Cardiac fibroblast (primary cell): ENCODE data around the gene CRK.

Experiments used
- DNase-seq, 2 donors: peaks; one replicate each; pipeline versions ENCODE4 v3.0.0 to v3.0.0-alpha.2; 2010; ENCODE audit warnings: low read depth in 2 of 2
- H3K4me3 ChIP-seq, 2 donors: replicated peaks in 1 of 2; 1 replicate in 1 of 2; 2 replicates in 1 of 2; pipeline ENCODE4 v1.5.1; 2011; ENCODE audit warnings: low read depth in 2 of 2, low read length in 2 of 2, mild to moderate bottlenecking in 2 of 2, moderate library complexity in 1 of 2
- CTCF ChIP-seq: IDR thresholded peaks from one replicate; pipeline ENCODE4 v1.5.1; 2011; ENCODE audit warnings: low read depth, mild to moderate bottlenecking, low read length, inconsistent platforms

Gene CRK

GRCh38 chr17:1376061-1376460 lies 80.0 kb downstream of the CRK start:
- DNase-seq: no peak
- H3K4me3 ChIP-seq: no peak overlapping the region
- no peak for TF ChIP-seq CTCF

- no peak overlapping the region for H3K4me3 ChIP-seq
- DNase-seq: no peak
- no peak for TF ChIP-seq CTCF
These were observed 80.4 kb downstream of the CRK start for GRCh38 chr17:1375615-1376014.

- DNase-seq: no peak
- no peak overlapping the region for H3K4me3 ChIP-seq
- no peak for TF ChIP-seq CTCF
These were observed 81.4 kb downstream of the CRK start for GRCh38 chr17:1374431-1375177.

DNA sequence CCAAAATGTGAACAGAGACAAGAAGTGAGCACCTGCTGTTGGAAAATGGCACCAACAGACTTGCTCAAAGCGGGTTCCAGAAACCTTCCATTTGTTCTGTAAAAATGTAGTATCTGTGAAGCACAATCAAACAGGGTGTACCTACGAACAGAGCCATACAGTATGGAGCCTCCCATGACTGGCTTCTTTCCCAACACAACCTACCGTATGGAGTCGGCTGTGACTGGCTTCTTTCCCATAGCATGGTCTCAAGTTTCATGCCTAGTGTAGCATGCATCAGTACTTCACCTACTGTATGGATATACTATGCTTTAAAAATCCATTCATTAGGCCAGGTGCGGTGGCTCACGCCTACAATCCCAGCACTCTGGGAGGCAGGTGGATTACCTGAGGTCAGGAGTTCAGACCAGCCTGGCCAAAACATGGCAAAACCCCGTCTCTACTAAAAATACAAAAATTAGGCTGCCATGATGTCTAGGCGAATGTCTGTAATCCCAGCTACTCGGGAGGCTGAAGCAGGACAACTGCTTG lies 82.3 kb downstream of the CRK start:
- no peak overlapping the region for H3K4me3 ChIP-seq
- no peak for TF ChIP-seq CTCF

GRCh38 chr17:1372618-1373017 lies 83.4 kb downstream of the CRK start:
- H3K4me3 ChIP-seq: no peak overlapping the region
- no peak for DNase-seq
- no peak for TF ChIP-seq CTCF

More for the DNA sequence above, 82.3 kb downstream of the CRK start:
- no peak for DNase-seq

GRCh38 chr17:1371893-1372590 lies 84.0 kb downstream of the CRK start:
- no peak for DNase-seq
- H3K4me3 ChIP-seq: no peak overlapping the region
- TF ChIP-seq CTCF: no peak
